K562 (cell line): Measurements from ENCODE around the gene ZNF692. TPM values are rescaled to one million over a fixed set of nuclear protein-coding genes. Genes with fewer than 3 reads are reported as not detected.

Source experiments
- ARID1B ChIP-seq: fragments of 450-650 bp; IDR thresholded peaks from 2 replicates; pipeline ENCODE4 v1.6.1; 2016; ENCODE audit warnings: antibody characterized with exemption, mild to moderate bottlenecking, inconsistent platforms
- CCAR2 ChIP-seq: fragments of 200-400 bp; formaldehyde crosslinking; IDR thresholded peaks from 2 replicates; pipeline ENCODE4 v1.6.1; 2017; ENCODE audit warnings: mild to moderate bottlenecking, low read depth, low read length
- CHCHD3 ChIP-seq: fragments of 250-450 bp; sonication (Bioruptor Pico); IDR thresholded peaks from 2 replicates; pipeline ENCODE4 v2.1.2; 2022; ENCODE audit warnings: mild to moderate bottlenecking
- CREBBP ChIP-seq: IDR thresholded peaks from one replicate; pipeline ENCODE4 v1.6.1; 2012; ENCODE audit warnings: low read depth, mild to moderate bottlenecking, control low read depth, inconsistent platforms, low read length
- DMBX1 ChIP-seq: fragments of 250-450 bp; sonication (Bioruptor Pico); IDR thresholded peaks from 2 replicates; pipeline ENCODE4 v1.8.0; 2022; ENCODE audit warnings: inconsistent platforms, mild to moderate bottlenecking, moderate library complexity, borderline replicate concordance
- ETV6 ChIP-seq, 3 experiments: fragments of 150-350 bp in 1 of 3; sonication (generic) in 1 of 3; formaldehyde crosslinking in 1 of 3; IDR thresholded peaks; 2 replicates each; pipeline versions ENCODE4 v1.6.1 to v1.8.0; 2014 to 2022; ENCODE audit warnings: borderline replicate concordance in 2 of 3, low read depth in 2 of 3, antibody characterized with exemption in 1 of 3, low read length in 1 of 3, mild to moderate bottlenecking in 1 of 3, missing genetic modification reagents in 1 of 3
- HSF4 ChIP-seq: fragments of 250-450 bp; sonication (Bioruptor Pico); IDR thresholded peaks from 2 replicates; pipeline ENCODE4 v2.1.2; 2022; ENCODE audit warnings: mild to moderate bottlenecking, moderate library complexity, borderline replicate concordance
- JUND ChIP-seq, 2 experiments: IDR thresholded peaks; 2 replicates in 1 of 2; 3 replicates in 1 of 2; pipeline ENCODE4 v1.6.1; 2011; ENCODE audit warnings: borderline replicate concordance in 2 of 2, low read depth in 2 of 2, low read length in 2 of 2, improper control_type of control experiment in 1 of 2, missing biosample characterization in 1 of 2, missing genetic modification characterization in 1 of 2, missing genetic modification reagents in 1 of 2
- NFRKB ChIP-seq: fragments of 450-650 bp; IDR thresholded peaks from 2 replicates; pipeline ENCODE4 v1.6.1; 2016; ENCODE audit warnings: low read depth
- PCBP2 ChIP-seq: fragments of 200-400 bp; formaldehyde crosslinking; IDR thresholded peaks from 2 replicates; pipeline ENCODE4 v1.6.1; 2018; ENCODE audit warnings: low read length, low read depth, mild to moderate bottlenecking, moderate library complexity; ENCODE audit not compliant: poor library complexity, severe bottlenecking
- PML ChIP-seq: IDR thresholded peaks from 2 replicates; pipeline ENCODE4 v1.6.1; 2012; ENCODE audit warnings: low read length, inconsistent platforms
- POLR3A ChIP-seq: IDR thresholded peaks from 2 replicates; pipeline ENCODE4 v1.6.1; 2011; ENCODE audit warnings: borderline replicate concordance, mild to moderate bottlenecking, moderate library complexity; ENCODE audit not compliant: insufficient read length, insufficient read depth; ENCODE audit errors: extremely low read depth
- RBM25 ChIP-seq: fragments of 200-400 bp; formaldehyde crosslinking; IDR thresholded peaks from 2 replicates; pipeline ENCODE4 v1.6.1; 2018; ENCODE audit warnings: low read length, low read depth, moderate library complexity; ENCODE audit not compliant: severe bottlenecking
- ZFP91 ChIP-seq: sonication (generic); formaldehyde crosslinking; IDR thresholded peaks from 2 replicates; pipeline ENCODE4 v1.8.0; 2022; ENCODE audit warnings: mild to moderate bottlenecking, missing genetic modification reagents
- ZNF24 ChIP-seq: fragments of 450-650 bp; IDR thresholded peaks from 2 replicates; pipeline ENCODE4 v1.6.1; 2016
- ZNF41 ChIP-seq: fragments of 250-450 bp; sonication (Bioruptor Pico); conservative IDR thresholded peaks from 2 replicates; pipeline ENCODE4 v1.4.0; 2020; ENCODE audit warnings: mild to moderate bottlenecking
- polyA plus RNA-seq, 8 experiments: library from polyadenylated mRNA; depleted of rRNA in 4 of 8; stranded (reverse) in 5 of 8; unstranded in 3 of 8; fragments of >200 nt; fragmentation: Nextera tagmentation in 2 of 8; fragmentation: Illumina TruSeq in 1 of 8; extraction: Ambion mirVana in 2 of 8; extraction: Trizol in 1 of 8; gene quantifications; 2 replicates each; pipeline versions ENCODE4 v1.2.1 to v1.2.3, GENCODE V29; 2011 to 2014; ENCODE audit warnings: inconsistent platforms in 1 of 8, missing spikeins in 1 of 8
- total RNA-seq, 7 experiments: library from RNA; depleted of rRNA in 6 of 7; stranded (reverse); fragments of >200 nt in 6 of 7; fragmentation: Illumina TruSeq in 2 of 7; extraction: Trizol in 2 of 7; gene quantifications; 2 replicates each; pipeline versions ENCODE4 v1.2.1 to v1.2.3, GENCODE V29; 2011 to 2021; ENCODE audit warnings: low replicate concordance in 1 of 7
- TF ChIP-seq, protein P1 (sequence below): fragments of 450-650 bp; IDR thresholded peaks from 2 replicates; pipeline ENCODE4 v1.6.1; 2017; ENCODE audit warnings: mild to moderate bottlenecking, moderate library complexity
- TF ChIP-seq, protein P2 (sequence below): conservative IDR thresholded peaks from 2 replicates; pipeline ENCODE4 v1.6.1; 2011; ENCODE audit warnings: low read depth, mild to moderate bottlenecking, low read length; ENCODE audit not compliant: control insufficient read depth
- TF ChIP-seq, protein P3 (sequence below): sonication (generic); formaldehyde crosslinking; IDR thresholded peaks from 2 replicates; pipeline ENCODE4 v1.8.0; 2022; ENCODE audit warnings: mild to moderate bottlenecking, missing genetic modification reagents, borderline replicate concordance

The ZNF692 gene
- total and polyA plus RNA-seq, 9 of the 15 experiments (the other 6 are each of a cell fraction or from before 2014, with no cell fraction given): 8.4 to 143 (median 55.9) TPM

- TF ChIP-seq CHCHD3: no peak
- no peak for TF ChIP-seq POLR3A
- TF ChIP-seq HSF4 (CRISPR knock-in tag): no peak
- TF ChIP-seq CREBBP: no peak
- TF ChIP-seq ARID1B: peak; percentile 17; the same call in 1 of the 2 replicates
- peak; percentile 75; the same call in 1 of the 2 replicates for TF ChIP-seq ZFP91 (CRISPR knock-in tag)
- no peak for TF ChIP-seq ETV6 (IDR thresholded peaks at IDR 0.05; ENCODE audit: borderline replicate concordance in 1 of 2, low read depth in 2 of 2, low read length in 1 of 2)
- TF ChIP-seq ETV6 (CRISPR knock-in tag; IDR thresholded peaks at IDR 0.05; ENCODE audit: borderline replicate concordance): peak; percentile 11; the same call in 1 of the 2 replicates
- TF ChIP-seq, protein P1, sequence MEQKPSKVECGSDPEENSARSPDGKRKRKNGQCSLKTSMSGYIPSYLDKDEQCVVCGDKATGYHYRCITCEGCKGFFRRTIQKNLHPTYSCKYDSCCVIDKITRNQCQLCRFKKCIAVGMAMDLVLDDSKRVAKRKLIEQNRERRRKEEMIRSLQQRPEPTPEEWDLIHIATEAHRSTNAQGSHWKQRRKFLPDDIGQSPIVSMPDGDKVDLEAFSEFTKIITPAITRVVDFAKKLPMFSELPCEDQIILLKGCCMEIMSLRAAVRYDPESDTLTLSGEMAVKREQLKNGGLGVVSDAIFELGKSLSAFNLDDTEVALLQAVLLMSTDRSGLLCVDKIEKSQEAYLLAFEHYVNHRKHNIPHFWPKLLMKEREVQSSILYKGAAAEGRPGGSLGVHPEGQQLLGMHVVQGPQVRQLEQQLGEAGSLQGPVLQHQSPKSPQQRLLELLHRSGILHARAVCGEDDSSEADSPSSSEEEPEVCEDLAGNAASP: no peak
- no peak for TF ChIP-seq ZNF41 (CRISPR knock-in tag)
- TF ChIP-seq, protein P2, sequence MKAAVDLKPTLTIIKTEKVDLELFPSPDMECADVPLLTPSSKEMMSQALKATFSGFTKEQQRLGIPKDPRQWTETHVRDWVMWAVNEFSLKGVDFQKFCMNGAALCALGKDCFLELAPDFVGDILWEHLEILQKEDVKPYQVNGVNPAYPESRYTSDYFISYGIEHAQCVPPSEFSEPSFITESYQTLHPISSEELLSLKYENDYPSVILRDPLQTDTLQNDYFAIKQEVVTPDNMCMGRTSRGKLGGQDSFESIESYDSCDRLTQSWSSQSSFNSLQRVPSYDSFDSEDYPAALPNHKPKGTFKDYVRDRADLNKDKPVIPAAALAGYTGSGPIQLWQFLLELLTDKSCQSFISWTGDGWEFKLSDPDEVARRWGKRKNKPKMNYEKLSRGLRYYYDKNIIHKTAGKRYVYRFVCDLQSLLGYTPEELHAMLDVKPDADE: peak; percentile 67; the same call in 1 of the 2 replicates
- TF ChIP-seq JUND (IDR thresholded peaks at IDR 0.05; ENCODE audit: borderline replicate concordance, low read depth, low read length): no peak; the same call in 1 of the 2 replicates
- peak; percentile 32; the same call in 1 of the 3 replicates for TF ChIP-seq JUND (tag; IDR thresholded peaks at IDR 0.05; ENCODE audit: borderline replicate concordance, low read depth, low read length)
- peak; percentile 49; the same call in 1 of the 2 replicates for TF ChIP-seq DMBX1 (CRISPR knock-in tag)
- no peak for TF ChIP-seq PCBP2
- TF ChIP-seq, protein P3, sequence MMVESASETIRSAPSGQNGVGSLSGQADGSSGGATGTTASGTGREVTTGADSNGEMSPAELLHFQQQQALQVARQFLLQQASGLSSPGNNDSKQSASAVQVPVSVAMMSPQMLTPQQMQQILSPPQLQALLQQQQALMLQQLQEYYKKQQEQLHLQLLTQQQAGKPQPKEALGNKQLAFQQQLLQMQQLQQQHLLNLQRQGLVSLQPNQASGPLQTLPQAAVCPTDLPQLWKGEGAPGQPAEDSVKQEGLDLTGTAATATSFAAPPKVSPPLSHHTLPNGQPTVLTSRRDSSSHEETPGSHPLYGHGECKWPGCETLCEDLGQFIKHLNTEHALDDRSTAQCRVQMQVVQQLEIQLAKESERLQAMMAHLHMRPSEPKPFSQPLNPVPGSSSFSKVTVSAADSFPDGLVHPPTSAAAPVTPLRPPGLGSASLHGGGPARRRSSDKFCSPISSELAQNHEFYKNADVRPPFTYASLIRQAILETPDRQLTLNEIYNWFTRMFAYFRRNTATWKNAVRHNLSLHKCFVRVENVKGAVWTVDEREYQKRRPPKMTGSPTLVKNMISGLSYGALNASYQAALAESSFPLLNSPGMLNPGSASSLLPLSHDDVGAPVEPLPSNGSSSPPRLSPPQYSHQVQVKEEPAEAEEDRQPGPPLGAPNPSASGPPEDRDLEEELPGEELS: no peak; the same call in 1 of the 2 replicates
- no peak for TF ChIP-seq RBM25
- no peak for TF ChIP-seq CCAR2
- TF ChIP-seq PML: peak; percentile 31; the same call in 1 of the 2 replicates
- peak; percentile 68 for TF ChIP-seq NFRKB
- TF ChIP-seq ZNF24: no peak
Observed at GRCh38 chr1:248838357-248839167, 20.3 kb downstream of the ZNF692 start (continued).
